Glutamatergic neuron (in vitro differentiated cells): ENCODE results near the gene ADK. TPM values are rescaled to one million over a fixed set of nuclear protein-coding genes. Genes with fewer than 3 reads are reported as not detected.
"Not testable (repeated sequence)": the region's sequence is repeated elsewhere in the genome, so short reads cannot be mapped to it uniquely, and the experiment has no call there.

ENCODE experiments used
- DNase-seq: peaks from one replicate; pipeline ENCODE4 v3.0.0; 2022
- H3K27ac Mint-ChIP-seq: one replicate; pipeline ENCODE4 v1.8.0; 2020; ENCODE audit warnings: mild to moderate bottlenecking, mixed read lengths, inconsistent platforms; ENCODE audit not compliant: unreplicated experiment
- H3K27me3 Mint-ChIP-seq: one replicate; pipeline ENCODE4 v1.8.0; 2020; ENCODE audit warnings: mild to moderate bottlenecking, moderate library complexity, mixed read lengths, inconsistent platforms; ENCODE audit not compliant: unreplicated experiment
- H3K36me3 Mint-ChIP-seq: one replicate; pipeline ENCODE4 v1.8.0; 2020; ENCODE audit warnings: mild to moderate bottlenecking, mixed read lengths, inconsistent platforms; ENCODE audit not compliant: unreplicated experiment
- H3K4me1 Mint-ChIP-seq: one replicate; pipeline ENCODE4 v1.8.0; 2020; ENCODE audit warnings: mild to moderate bottlenecking, low read depth, mixed read lengths, inconsistent platforms; ENCODE audit not compliant: unreplicated experiment
- H3K4me3 Mint-ChIP-seq: one replicate; pipeline ENCODE4 v1.8.0; 2020; ENCODE audit warnings: mild to moderate bottlenecking, mixed read lengths, inconsistent platforms; ENCODE audit not compliant: unreplicated experiment
- H3K9me3 Mint-ChIP-seq: one replicate; pipeline ENCODE4 v1.8.0; 2020; ENCODE audit warnings: mild to moderate bottlenecking, moderate library complexity, mixed read lengths, inconsistent platforms; ENCODE audit not compliant: unreplicated experiment
- total RNA-seq: library from RNA; stranded (reverse); fragmentation: NEBNext Ultra II Directional; extraction: Animal tissue kit (Norgen Biotek cat#: 25700); gene quantifications from one replicate; pipeline ENCODE4 v1.2.1, GENCODE V29; 2021; ENCODE audit not compliant: unreplicated experiment
- TF ChIP-seq, protein P1 (sequence below): fragments of 200-600 bp; sonication (generic); IDR thresholded peaks from one replicate; pipeline ENCODE4 v1.5.0; 2021; ENCODE audit not compliant: partially characterized antibody, unreplicated experiment

Gene ADK
- total RNA-seq, 1 donor from 2014 or later = 16.4 TPM

DNA sequence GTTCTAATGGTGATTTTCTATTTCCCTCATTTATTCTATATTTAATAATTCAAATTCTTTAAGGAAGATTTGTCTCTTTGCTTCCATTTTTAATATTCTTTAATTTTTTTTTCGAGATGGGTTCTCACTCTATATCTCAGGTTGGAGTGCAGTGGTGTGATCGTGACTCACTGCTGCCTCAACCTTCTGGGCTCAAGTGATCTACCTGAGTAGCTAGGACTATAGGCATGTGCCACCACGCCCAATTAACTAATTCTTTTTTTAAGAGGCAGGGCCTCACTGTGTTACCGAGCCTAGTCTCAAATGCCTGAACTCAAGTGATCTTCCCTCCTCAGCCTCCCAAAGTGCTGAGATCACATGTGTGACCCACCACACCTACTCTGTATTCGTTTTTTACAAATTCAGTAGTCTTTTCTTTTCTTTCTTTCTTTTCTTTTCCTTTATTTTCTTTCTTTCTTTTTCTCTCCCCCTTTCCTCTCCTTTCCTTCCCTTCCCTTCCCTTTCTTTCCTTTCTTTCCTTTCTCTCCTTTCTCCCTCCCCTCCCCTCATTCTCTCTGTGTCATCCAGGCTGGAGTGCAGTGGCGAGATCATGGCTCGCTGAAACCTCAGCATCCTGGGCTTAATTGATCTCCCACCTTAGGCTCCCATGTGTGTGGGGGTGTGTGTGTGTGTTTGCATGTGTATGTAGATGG is 323.1 kb downstream of the ADK start:
- Mint-ChIP-seq H3K36me3 (peaks cover 9% of the 10 kb centered on the region), H3K27ac (no peak overlapping the region), H3K27me3 (no peaks in the 10 kb centered on the region), H3K4me1 (no peaks in the 10 kb centered on the region), H3K9me3 (no peaks in the 10 kb centered on the region), H3K4me3 (no peak overlapping the region)
- TF ChIP-seq, protein P1, sequence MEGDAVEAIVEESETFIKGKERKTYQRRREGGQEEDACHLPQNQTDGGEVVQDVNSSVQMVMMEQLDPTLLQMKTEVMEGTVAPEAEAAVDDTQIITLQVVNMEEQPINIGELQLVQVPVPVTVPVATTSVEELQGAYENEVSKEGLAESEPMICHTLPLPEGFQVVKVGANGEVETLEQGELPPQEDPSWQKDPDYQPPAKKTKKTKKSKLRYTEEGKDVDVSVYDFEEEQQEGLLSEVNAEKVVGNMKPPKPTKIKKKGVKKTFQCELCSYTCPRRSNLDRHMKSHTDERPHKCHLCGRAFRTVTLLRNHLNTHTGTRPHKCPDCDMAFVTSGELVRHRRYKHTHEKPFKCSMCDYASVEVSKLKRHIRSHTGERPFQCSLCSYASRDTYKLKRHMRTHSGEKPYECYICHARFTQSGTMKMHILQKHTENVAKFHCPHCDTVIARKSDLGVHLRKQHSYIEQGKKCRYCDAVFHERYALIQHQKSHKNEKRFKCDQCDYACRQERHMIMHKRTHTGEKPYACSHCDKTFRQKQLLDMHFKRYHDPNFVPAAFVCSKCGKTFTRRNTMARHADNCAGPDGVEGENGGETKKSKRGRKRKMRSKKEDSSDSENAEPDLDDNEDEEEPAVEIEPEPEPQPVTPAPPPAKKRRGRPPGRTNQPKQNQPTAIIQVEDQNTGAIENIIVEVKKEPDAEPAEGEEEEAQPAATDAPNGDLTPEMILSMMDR = no peak
- no peak for DNase-seq

DNA sequence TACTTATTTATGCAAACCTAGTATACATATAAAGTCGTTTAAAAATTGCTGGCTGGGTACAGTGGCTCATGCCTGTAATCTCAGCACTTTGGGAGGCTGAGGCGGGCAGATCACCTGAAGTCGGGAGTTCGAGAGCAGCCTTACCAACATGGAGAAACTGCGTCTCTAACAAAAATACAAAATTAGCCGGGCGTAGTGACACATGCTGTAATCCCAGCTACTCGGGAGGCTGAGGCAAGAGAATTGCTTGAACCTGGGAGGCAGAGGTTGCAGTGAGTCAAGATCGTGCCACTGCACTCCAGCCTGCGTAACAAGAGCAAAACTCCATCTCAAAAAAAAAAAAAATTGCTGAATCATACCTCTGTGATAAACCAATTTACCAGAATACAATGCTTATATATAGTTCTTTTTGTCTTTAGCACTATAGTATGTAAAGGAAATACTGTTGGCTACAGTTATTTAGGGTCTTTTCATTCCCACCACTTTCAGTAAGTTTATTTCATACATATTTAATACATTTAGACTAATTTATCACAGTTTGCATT is 325.2 kb downstream of the ADK start:
- H3K27ac Mint-ChIP-seq, H3K27me3 Mint-ChIP-seq, H3K4me1 Mint-ChIP-seq, H3K9me3 Mint-ChIP-seq, H3K4me3 Mint-ChIP-seq, DNase-seq: not testable (repeated sequence)
- H3K36me3 Mint-ChIP-seq = peaks cover 12% of the 10 kb centered on the region

DNA sequence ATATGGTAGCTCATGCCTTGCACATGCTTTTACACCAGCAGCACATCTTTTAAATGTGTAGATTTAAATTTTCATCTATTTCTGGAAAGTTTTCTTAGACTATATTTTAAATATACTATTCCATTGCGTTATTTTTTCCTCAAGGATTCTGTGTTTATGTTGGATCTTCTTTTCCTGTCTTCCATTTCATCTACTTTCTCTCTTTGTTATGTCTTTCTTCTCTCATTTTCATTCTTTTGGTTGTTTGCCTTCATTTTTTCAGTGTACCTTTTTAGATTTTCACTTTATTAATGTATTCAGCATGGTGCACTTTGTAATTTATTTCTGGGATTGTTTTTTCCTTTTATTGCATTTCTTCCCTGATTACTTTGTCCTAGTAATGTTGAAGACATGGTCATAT is 329.8 kb downstream of the ADK start:
- no peak overlapping the region for H3K27ac Mint-ChIP-seq
- H3K4me1 Mint-ChIP-seq = no peaks in the 10 kb centered on the region
- H3K9me3 Mint-ChIP-seq = no peaks in the 10 kb centered on the region
- TF ChIP-seq, protein P1 = no peak
- DNase-seq = no peak
- no peaks in the 10 kb centered on the region for H3K27me3 Mint-ChIP-seq
- peaks cover 29% of the 10 kb centered on the region for H3K36me3 Mint-ChIP-seq
- no peak overlapping the region for H3K4me3 Mint-ChIP-seq

DNA sequence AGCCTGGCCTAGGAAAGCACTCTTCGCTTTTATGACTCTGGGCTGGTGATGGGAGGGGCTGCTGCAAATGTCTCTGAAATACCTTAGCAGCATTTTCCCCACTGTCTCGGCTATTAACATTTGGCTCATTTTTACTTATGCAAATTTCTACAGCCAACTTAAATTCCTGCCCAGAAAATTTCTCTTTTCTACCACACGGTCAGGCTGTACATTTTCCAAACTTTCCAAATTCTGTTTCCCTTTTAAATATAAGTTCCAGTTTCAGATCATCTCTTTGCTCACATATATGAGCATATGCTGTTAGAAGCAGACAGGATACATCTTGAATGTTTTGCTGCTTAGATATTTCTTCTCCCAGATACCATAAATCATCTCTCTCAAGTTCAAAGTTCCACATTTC is 332.3 kb downstream of the ADK start:
- Mint-ChIP-seq H3K27me3 (no peaks in the 10 kb centered on the region), H3K27ac (no peak overlapping the region), H3K9me3 (no peaks in the 10 kb centered on the region), H3K4me3 (no peak overlapping the region), H3K36me3 (peaks cover 28% of the 10 kb centered on the region), H3K4me1 (no peaks in the 10 kb centered on the region)
- TF ChIP-seq, protein P1 = no peak
- no peak for DNase-seq

DNA sequence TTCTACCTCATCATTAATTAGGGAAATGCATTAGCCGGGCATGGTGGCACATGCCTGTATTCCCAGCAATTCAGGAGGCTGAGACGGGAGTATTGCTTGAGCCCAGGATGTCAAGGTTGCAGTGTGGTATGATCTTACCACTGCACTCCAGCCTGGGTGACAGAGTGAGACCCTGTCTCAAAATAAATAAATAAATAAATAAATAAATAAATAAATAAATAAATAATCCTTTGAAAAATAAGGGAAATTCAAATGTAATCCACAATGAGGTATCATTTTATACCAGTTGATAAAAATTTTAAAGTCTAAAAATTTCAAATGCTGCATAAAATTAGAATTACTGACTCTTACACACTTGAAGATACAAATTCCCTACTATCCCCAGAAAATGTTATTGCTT is 334.3 kb downstream of the ADK start:
- TF ChIP-seq, protein P1 = no peak
- no peaks in the 10 kb centered on the region for H3K27me3 Mint-ChIP-seq
- peaks cover 20% of the 10 kb centered on the region for H3K36me3 Mint-ChIP-seq
- no peak for DNase-seq
- H3K4me3 Mint-ChIP-seq = no peak overlapping the region
- no peaks in the 10 kb centered on the region for H3K9me3 Mint-ChIP-seq
- no peak overlapping the region for H3K27ac Mint-ChIP-seq
- H3K4me1 Mint-ChIP-seq = peaks cover 3% of the 10 kb centered on the region
